Activated T-helper 2 cell treated with anti-CD3 and anti-CD28 coated beads, Interferon-gamma antibody, Interleukin-2, Interleukin-4, amounts not matched to agents 10 μg/mL and 5 μg/mL and 100 μg/mL, durations not matched to agents 14 hours and 24 hours and 36 hours (primary cell): Measurements from ENCODE around the gene CRIM1. TPM values are rescaled to one million over a fixed set of nuclear protein-coding genes. Genes with fewer than 3 reads are reported as not detected.

Source experiments
- DNase-seq: peaks from one replicate; pipeline ENCODE4 v3.0.0; 2021; ENCODE audit warnings: low spot score
- H3K27ac Mint-ChIP-seq: one replicate; pipeline ENCODE4 v1.8.0; 2021; ENCODE audit warnings: mixed read lengths
- H3K27me3 Mint-ChIP-seq: one replicate; pipeline ENCODE4 v1.8.0; 2021; ENCODE audit warnings: low read depth, mixed read lengths
- H3K36me3 Mint-ChIP-seq: one replicate; pipeline ENCODE4 v1.8.0; 2021; ENCODE audit warnings: low read depth, mixed read lengths
- H3K4me1 Mint-ChIP-seq: one replicate; pipeline ENCODE4 v1.8.0; 2021; ENCODE audit warnings: low read depth, mixed read lengths
- H3K4me3 Mint-ChIP-seq: one replicate; pipeline ENCODE4 v1.8.0; 2021; ENCODE audit warnings: low read depth, mild to moderate bottlenecking, moderate library complexity, mixed read lengths
- H3K9me3 Mint-ChIP-seq: one replicate; pipeline ENCODE4 v1.8.0; 2021; ENCODE audit warnings: mixed read lengths
- intact Hi-C: fragments of 100-400 bp; cut with micrococcal nuclease; formaldehyde crosslinking; loops from one replicate; pipeline ENCODE4 v1.15.1; 2023
- total RNA-seq: library from RNA; stranded (reverse); gene quantifications from 2 replicates; pipeline ENCODE4 v1.2.3, GENCODE V29; 2022

The CRIM1 gene
- total RNA-seq, 1 donor from 2014 or later: 12.8 TPM

DNA sequence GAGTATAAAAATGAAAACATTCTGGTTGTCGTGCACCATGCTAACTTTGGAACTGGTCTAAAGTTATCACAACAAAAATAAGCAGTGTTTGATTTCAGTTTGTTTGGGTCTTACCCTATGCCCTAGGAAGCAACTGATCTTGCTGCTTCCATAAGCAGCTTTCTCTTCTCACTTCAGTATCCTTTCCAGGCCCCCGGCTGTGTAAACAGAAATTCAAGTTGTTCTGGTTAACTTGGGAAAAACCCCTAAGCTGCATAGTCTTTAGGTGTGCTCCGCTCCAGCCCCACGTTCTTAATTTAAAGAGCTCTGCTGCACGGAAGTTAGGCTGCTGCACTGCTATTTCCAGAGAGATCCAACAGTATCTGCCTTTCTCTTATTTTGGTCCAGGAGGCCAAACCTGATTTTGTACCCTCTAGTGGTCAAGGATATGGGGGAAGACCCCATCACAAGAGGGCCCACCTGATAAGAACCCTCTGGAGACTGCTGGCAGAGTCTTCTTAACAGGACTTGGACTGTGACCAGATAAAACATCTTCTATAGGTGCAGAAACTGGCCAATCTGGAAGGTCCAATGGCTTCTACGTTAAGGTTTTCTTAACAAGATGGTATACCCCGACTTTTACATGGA, 173.3 kb downstream of the CRIM1 start:
- Mint-ChIP-seq H3K4me3 (no peak overlapping the region), H3K36me3 (no peaks in the 10 kb centered on the region), H3K27ac (peak overlapping the region; percentile 20), H3K4me1 (peaks cover 10% of the 10 kb centered on the region), H3K9me3 (no peaks in the 10 kb centered on the region), H3K27me3 (no peaks in the 10 kb centered on the region)
- DNase-seq: no peak
- intact Hi-C loops: no loop called here

- no peak for DNase-seq
- intact Hi-C loops: no loop called here
- Mint-ChIP-seq H3K27ac (no peak overlapping the region), H3K9me3 (no peaks in the 10 kb centered on the region), H3K4me1 (peaks cover 10% of the 10 kb centered on the region), H3K36me3 (no peaks in the 10 kb centered on the region), H3K27me3 (no peaks in the 10 kb centered on the region), H3K4me3 (no peak overlapping the region)
Measured at GRCh38 chr2:36530178-36530982, 174.8 kb downstream of the CRIM1 start.

DNA sequence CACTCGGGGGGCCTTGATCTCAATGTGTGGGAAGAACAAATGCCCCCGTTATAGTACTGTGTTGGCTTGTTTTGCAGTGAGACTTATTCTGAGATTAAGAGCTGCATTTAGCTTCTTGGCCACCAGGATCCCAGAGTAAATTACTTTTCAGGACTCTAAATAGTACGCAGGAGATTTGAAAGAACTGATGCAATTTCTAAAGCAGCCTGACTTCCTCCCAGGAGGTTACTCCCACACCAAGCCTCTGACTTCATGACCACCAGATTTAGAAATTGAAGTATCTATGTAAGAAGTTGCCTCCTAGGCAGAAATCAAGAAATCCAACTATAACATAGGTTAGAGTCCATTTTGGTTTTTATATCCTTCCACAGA, 175.4 kb downstream of the CRIM1 start:
- DNase-seq: no peak
- no peak overlapping the region for H3K27ac Mint-ChIP-seq
- no peaks in the 10 kb centered on the region for H3K36me3 Mint-ChIP-seq
- no peaks in the 10 kb centered on the region for H3K27me3 Mint-ChIP-seq
- no peak overlapping the region for H3K4me3 Mint-ChIP-seq
- intact Hi-C loops: no loop called here
- H3K4me1 Mint-ChIP-seq: peaks cover 10% of the 10 kb centered on the region
- no peaks in the 10 kb centered on the region for H3K9me3 Mint-ChIP-seq

DNA sequence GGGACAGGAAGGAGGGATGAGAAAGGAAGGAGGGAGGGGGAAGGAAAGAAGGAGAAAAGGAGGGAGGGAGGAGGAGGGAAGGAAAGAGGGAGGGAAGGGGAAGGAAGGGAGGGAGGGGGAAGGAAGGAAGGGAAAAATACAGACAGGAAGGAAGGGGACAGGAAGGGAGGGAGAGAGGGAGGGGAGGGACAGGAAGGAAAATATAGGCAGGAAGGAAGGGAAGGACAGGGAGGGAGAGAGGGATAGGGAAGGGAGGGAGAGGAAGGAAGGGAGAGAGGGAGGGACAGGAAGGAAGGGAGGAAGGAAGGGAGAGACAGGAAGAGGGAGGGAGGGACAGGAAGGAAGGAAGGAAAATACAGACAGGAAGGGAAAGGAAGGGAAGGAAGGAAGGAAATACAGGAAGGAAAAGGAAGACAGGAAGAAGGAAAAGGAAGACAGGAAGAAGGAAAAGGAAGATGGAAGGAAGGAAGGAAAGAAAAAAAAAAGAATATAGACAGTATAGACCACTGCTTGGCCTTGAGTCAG, 178.8 kb downstream of the CRIM1 start:
- Mint-ChIP-seq H3K27ac (no peak overlapping the region), H3K27me3 (no peaks in the 10 kb centered on the region), H3K36me3 (no peaks in the 10 kb centered on the region), H3K9me3 (no peaks in the 10 kb centered on the region), H3K4me1 (no peaks in the 10 kb centered on the region), H3K4me3 (no peak overlapping the region)
- intact Hi-C loops: no loop called here
- DNase-seq: no peak

DNA sequence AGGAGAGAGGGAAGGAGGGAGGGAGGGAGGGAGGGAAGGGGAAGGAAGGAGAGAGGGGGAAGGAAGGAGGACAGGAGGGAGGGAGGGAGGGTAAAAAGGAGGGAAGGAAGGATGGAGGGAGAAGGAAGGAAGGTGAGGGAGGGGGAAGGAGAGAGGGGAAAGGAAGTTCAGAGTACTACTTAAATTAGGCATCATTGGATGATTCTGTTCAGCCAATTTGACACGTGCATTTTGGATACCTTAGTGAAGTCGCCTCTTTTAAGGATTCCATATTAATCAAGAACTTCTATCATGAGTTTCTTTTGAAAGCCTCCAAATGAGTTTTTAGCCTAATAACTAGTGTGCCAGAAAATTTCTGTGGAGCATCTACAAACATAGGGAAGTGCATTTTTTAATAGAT, 179.5 kb downstream of the CRIM1 start:
- intact Hi-C loops: no loop called here
- H3K27ac Mint-ChIP-seq: no peak overlapping the region
- H3K27me3 Mint-ChIP-seq: no peaks in the 10 kb centered on the region
- H3K4me3 Mint-ChIP-seq: no peak overlapping the region
- no peak for DNase-seq
- H3K36me3 Mint-ChIP-seq: no peaks in the 10 kb centered on the region
- H3K9me3 Mint-ChIP-seq: no peaks in the 10 kb centered on the region
- H3K4me1 Mint-ChIP-seq: no peaks in the 10 kb centered on the region

DNA sequence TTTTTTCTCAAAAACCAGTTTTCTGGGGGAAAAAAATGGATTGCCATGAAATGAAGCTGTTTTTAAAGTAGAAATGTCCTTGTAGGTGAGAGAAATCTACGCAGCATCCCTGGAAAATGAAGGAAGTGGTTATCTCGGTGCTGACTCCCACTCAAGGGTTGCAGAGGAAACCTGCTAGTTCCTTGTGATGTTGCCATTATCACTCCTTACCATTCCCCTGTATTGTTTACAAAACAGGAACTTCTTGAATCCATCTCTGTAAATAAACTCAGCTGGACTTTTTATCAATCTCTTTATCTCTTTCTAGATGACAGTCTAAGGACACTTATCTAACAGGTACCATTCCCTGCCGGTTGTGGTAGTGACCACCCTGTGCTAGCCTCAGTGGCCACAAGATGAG, 181.2 kb downstream of the CRIM1 start:
- Mint-ChIP-seq H3K27me3 (no peaks in the 10 kb centered on the region), H3K4me3 (no peak overlapping the region), H3K9me3 (no peaks in the 10 kb centered on the region), H3K4me1 (no peaks in the 10 kb centered on the region), H3K36me3 (peaks cover under 1% of the 10 kb centered on the region), H3K27ac (no peak overlapping the region)
- intact Hi-C loops: loop anchor here (1.0 kb wide), 1 partner anchor 26 kb away; no protein-coding TSS in a partner anchor
- no peak for DNase-seq

- intact Hi-C loops: no loop called here
- Mint-ChIP-seq H3K9me3 (no peaks in the 10 kb centered on the region), H3K27ac (no peak overlapping the region), H3K4me3 (no peak overlapping the region), H3K4me1 (no peaks in the 10 kb centered on the region), H3K36me3 (peaks cover 4% of the 10 kb centered on the region), H3K27me3 (no peaks in the 10 kb centered on the region)
- no peak for DNase-seq
Measured at GRCh38 chr2:36538335-36538734, 182.8 kb downstream of the CRIM1 start.

DNA sequence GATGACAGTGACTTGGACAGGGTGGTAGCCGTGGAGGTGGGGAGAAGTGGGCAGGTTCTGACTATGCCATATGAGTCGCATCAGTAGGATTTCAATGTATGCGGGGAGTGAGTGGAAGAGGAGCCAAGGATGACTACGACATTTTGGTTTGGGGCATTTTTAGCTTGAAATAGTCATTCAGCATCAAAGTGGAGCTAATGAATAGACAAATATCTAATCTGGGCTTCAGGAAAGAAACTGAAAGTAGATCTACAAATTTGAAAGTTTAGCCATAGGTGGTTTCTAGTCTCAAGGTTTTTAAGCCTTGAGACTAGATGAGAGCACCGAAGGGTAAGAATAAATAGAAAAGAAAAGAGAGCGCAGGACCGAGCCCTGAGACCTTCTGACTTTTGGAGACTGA, 184.1 kb downstream of the CRIM1 start:
- intact Hi-C loops: no loop called here
- no peaks in the 10 kb centered on the region for H3K4me1 Mint-ChIP-seq
- H3K27ac Mint-ChIP-seq: no peak overlapping the region
- no peak overlapping the region for H3K4me3 Mint-ChIP-seq
- H3K36me3 Mint-ChIP-seq: peaks cover 4% of the 10 kb centered on the region
- DNase-seq: no peak
- no peaks in the 10 kb centered on the region for H3K9me3 Mint-ChIP-seq
- no peaks in the 10 kb centered on the region for H3K27me3 Mint-ChIP-seq

- DNase-seq: no peak
- no peaks in the 10 kb centered on the region for H3K4me1 Mint-ChIP-seq
- H3K9me3 Mint-ChIP-seq: no peaks in the 10 kb centered on the region
- no peak overlapping the region for H3K27ac Mint-ChIP-seq
- intact Hi-C loops: no loop called here
- H3K4me3 Mint-ChIP-seq: no peak overlapping the region
- H3K27me3 Mint-ChIP-seq: no peaks in the 10 kb centered on the region
- H3K36me3 Mint-ChIP-seq: peaks cover 4% of the 10 kb centered on the region
Measured at GRCh38 chr2:36540986-36541754, 185.6 kb downstream of the CRIM1 start.

- no peaks in the 10 kb centered on the region for H3K4me1 Mint-ChIP-seq
Measured at GRCh38 chr2:36541891-36542595, 186.5 kb downstream of the CRIM1 start.

GRCh38 chr2:36544638-36545338, 189.2 kb downstream of the CRIM1 start:
- intact Hi-C loops: no loop called here

More at GRCh38 chr2:36541891-36542595, 186.5 kb downstream of the CRIM1 start:
- H3K27ac Mint-ChIP-seq: no peak overlapping the region
- H3K9me3 Mint-ChIP-seq: no peaks in the 10 kb centered on the region
- DNase-seq: no peak
- H3K36me3 Mint-ChIP-seq: peaks cover 5% of the 10 kb centered on the region
- no peaks in the 10 kb centered on the region for H3K27me3 Mint-ChIP-seq
- no peak overlapping the region for H3K4me3 Mint-ChIP-seq
- intact Hi-C loops: no loop called here

GRCh38 chr2:36545871-36546416, 190.4 kb downstream of the CRIM1 start:
- intact Hi-C loops: no loop called here
- Mint-ChIP-seq H3K27me3 (no peaks in the 10 kb centered on the region), H3K27ac (no peak overlapping the region), H3K4me1 (peaks cover 13% of the 10 kb centered on the region), H3K9me3 (no peaks in the 10 kb centered on the region), H3K4me3 (no peak overlapping the region), H3K36me3 (peaks cover 32% of the 10 kb centered on the region)
- DNase-seq: no peak

More at GRCh38 chr2:36544638-36545338, 189.2 kb downstream of the CRIM1 start:
- no peak for DNase-seq
- Mint-ChIP-seq H3K4me1 (peaks cover 9% of the 10 kb centered on the region), H3K9me3 (no peaks in the 10 kb centered on the region), H3K27me3 (no peaks in the 10 kb centered on the region), H3K36me3 (peaks cover 28% of the 10 kb centered on the region), H3K4me3 (no peak overlapping the region), H3K27ac (no peak overlapping the region)
